Measurements from ENCODE around the gene PARP15. TPM values are rescaled to one million over a fixed set of nuclear protein-coding genes. Genes with fewer than 3 reads are reported as not detected.
A peak's percentile ranks its signal among the peaks of the same experiment; 100 is the strongest.

Gene PARP15
- total RNA-seq, 8 experiments from 2014 or later, result 0.04 to 2.2 (median 0.28) TPM; not detected in 1

DNA sequence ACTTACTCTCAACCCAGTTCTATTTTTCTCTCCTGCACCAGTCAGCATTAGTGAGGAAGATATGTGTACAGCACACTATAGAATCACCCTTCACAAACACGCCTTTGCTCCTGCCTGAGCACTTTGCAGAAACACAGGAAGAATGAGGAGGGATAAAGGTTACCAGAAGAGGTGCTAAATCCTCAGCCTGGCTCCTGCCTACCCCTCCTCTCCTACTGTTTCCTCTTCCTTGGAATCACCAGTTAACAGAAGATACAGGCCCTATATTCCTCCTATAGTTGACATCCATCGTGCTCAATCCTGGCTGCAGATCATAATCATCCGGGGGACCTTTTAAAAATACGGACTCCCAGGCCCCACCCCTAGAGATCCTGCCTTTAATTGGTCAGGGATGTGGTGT lies 28.9 kb downstream of the PARP15 start:
- ATAC-seq (replicated peaks in 6 of 8), result no peak
- 50 to 100% (median 74%) methylated on average over 1 to 4 of the region's 4 CpGs; no CpG with 5 or more reads in 3 of the 10 experiments for WGBS, 10 experiments
- in situ Hi-C loops (cut with MboI; ENCODE audit: low pct_unique_long_range_greater_than_20kb in 2 of 9, low sequenced_read_pairs in 9 of 9, unreplicated experiment in 9 of 9), result no loop called here

DNA sequence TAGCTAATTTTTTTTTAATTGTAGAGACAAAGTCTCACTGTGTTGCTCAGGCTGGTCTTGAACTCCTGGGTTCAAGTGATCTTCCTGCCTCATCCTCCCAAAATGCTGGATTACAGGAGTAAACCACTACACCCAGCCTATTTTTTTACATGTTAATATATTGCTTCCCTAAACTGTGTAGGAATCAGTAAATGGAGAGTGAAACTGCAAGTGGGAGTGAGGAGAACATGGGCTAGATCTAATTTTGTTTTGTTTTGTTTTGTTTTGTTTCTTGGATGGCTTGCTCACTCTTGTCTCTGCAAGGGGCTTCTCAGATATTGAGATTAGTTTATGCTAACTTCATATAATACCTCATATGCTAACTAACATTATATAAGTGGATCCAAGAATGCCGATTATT lies 31.5 kb downstream of the PARP15 start:
- ATAC-seq (replicated peaks in 6 of 8), result no peak
- WGBS, 10 experiments, result 67 to 100% (median 100%) methylated on average over 1 of the region's 1 CpG; no CpG with 5 or more reads in 2 of the 10 experiments

More for the DNA sequence above, 28.9 kb downstream of the PARP15 start:
- Histone ChIP-seq H3K4me3 (no peak overlapping the region), H3K4me1 (replicated peaks in 1 of 2) (no peaks in the 10 kb centered on the region), H3K27ac (no peak overlapping the region)

DNA sequence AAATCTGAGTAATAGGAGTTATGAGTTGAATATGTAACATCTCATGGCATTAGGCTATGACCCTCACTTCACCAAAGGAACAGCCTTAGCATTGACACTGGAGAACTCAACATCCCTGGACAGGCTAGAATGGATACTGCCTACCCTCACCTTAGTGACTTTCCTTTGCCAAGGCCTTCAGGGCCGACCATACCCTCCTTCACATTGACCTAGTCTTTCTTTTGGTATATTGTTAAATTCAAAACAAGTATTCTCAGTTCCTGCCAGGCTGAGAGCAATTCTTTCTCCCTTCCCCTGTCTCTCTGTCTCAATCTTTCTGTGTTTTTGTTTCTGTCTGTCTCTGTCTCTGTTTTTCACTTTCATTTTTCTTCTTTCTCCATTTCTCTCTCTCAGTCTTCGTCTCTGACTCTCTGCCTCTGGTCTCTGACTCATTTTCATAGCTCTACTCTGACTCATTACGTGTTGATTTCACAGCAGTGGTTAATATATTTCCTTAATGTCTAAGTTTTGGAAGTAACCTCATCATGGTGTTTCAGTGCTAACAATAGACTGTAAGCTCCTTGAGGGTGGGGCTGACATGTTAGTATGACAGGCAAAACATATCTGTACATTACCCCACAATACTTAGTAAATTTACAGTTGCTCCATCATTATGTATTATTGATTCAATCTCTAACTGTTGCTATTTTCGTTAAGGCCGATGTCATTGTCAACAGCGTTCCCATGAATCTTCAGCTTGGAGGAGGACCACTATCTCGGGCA lies 32.5 kb downstream of the PARP15 start:
- WGBS, 10 experiments, result 30 to 85% (median 63%) methylated on average over 1 to 7 of the region's 7 CpGs
- in situ Hi-C loops (cut with MboI; ENCODE audit: low pct_unique_long_range_greater_than_20kb in 2 of 9, low sequenced_read_pairs in 9 of 9, unreplicated experiment in 9 of 9), result no loop called here
- no peak overlapping the region for H3K4me3 ChIP-seq
- no peaks in the 10 kb centered on the region for H3K4me1 ChIP-seq (replicated peaks in 1 of 2)
- peak in 2 of 8 experiments; percentile 100 for ATAC-seq (replicated peaks in 6 of 8)
- no peak overlapping the region for H3K27ac ChIP-seq

More for the DNA sequence above, 31.5 kb downstream of the PARP15 start:
- Histone ChIP-seq H3K4me1 (replicated peaks in 1 of 2) (no peaks in the 10 kb centered on the region), H3K27ac (no peak overlapping the region), H3K4me3 (no peak overlapping the region)
- in situ Hi-C loops (cut with MboI; ENCODE audit: low pct_unique_long_range_greater_than_20kb in 2 of 9, low sequenced_read_pairs in 9 of 9, unreplicated experiment in 9 of 9), result no loop called here

- ATAC-seq (replicated peaks in 6 of 8), result no peak
- Histone ChIP-seq H3K4me1 (replicated peaks in 1 of 2) (no peaks in the 10 kb centered on the region), H3K4me3 (no peak overlapping the region), H3K27ac (no peak overlapping the region)
- 90 to 100% (median 96%) methylated on average over 2 to 5 of the region's 5 CpGs; no CpG with 5 or more reads in 1 of the 10 experiments for WGBS, 10 experiments
- in situ Hi-C loops (cut with MboI; ENCODE audit: low pct_unique_long_range_greater_than_20kb in 2 of 9, low sequenced_read_pairs in 9 of 9, unreplicated experiment in 9 of 9), result no loop called here
These were observed 35.2 kb downstream of the PARP15 start for GRCh38 chr3:122612696-122613095.

DNA sequence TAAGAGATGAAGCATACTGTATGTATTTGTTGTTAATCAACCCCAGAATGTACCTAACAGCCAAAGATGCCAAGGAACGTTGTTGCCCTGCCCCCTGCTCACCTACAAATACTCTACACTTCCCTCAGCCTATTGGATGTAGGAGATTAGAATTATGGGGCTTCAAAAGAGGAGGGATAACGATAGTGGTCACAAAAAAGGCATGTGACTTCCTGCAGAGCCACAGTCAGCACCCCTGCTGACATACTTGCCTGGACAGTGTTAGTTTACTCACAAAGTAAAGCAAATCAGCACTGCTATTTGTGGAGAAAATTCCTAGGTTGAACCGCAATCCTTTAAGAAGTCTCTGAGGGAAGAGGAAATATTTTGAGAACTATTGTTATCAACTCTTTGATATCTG lies 37.9 kb downstream of the PARP15 start:
- WGBS, 10 experiments, result 20 to 100% (median 56%) methylated on average over 1 to 3 of the region's 3 CpGs
- Histone ChIP-seq H3K27ac (no peak overlapping the region), H3K4me1 (replicated peaks in 1 of 2) (no peaks in the 10 kb centered on the region), H3K4me3 (no peak overlapping the region)
- in situ Hi-C loops (cut with MboI; ENCODE audit: low pct_unique_long_range_greater_than_20kb in 2 of 9, low sequenced_read_pairs in 9 of 9, unreplicated experiment in 9 of 9), result no loop called here
- ATAC-seq (replicated peaks in 6 of 8), result no peak

- no peak for ATAC-seq (replicated peaks in 6 of 8)
- Histone ChIP-seq H3K27ac (no peak overlapping the region), H3K4me1 (replicated peaks in 1 of 2) (no peaks in the 10 kb centered on the region), H3K4me3 (no peak overlapping the region)
- 0 to 80% (median 70%) methylated on average over 1 to 3 of the region's 3 CpGs; no CpG with 5 or more reads in 2 of the 10 experiments for WGBS, 10 experiments
- in situ Hi-C loops (cut with MboI; ENCODE audit: low pct_unique_long_range_greater_than_20kb in 2 of 9, low sequenced_read_pairs in 9 of 9, unreplicated experiment in 9 of 9), result no loop called here
These were observed 41.2 kb downstream of the PARP15 start for GRCh38 chr3:122618614-122619013.

- Histone ChIP-seq H3K4me3 (no peak overlapping the region), H3K4me1 (replicated peaks in 1 of 2) (no peaks in the 10 kb centered on the region), H3K27ac (no peak overlapping the region)
- ATAC-seq (replicated peaks in 6 of 8), result no peak
- 0 to 100% (median 74%) methylated on average over 1 to 4 of the region's 4 CpGs; no CpG with 5 or more reads in 1 of the 10 experiments for whole genome bisulfite sequencing, 10 experiments
- in situ Hi-C loops (cut with MboI; ENCODE audit: low pct_unique_long_range_greater_than_20kb in 2 of 9, low sequenced_read_pairs in 9 of 9, unreplicated experiment in 9 of 9), result no loop called here
These were observed 41.6 kb downstream of the PARP15 start for GRCh38 chr3:122619040-122619439.

DNA sequence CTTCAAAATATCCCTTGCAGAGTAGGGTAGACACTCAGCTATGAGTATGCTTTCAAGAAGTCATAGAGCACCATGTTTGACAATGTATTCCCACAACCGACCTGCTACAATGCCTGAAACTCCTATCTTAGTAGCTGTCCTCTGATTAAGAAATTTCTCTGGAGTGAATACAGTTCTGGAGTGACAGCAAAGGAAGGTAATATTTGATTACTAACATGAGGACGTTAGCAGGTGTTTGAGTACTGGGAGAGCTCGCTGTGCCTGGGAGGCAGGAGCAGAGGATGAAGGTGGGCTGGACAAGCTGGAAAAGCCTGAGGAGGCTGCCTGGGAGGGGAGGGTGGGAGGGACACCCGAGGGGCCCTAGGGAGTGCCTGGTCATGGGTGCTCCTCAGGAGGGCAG lies 42.9 kb downstream of the PARP15 start:
- ATAC-seq (replicated peaks in 6 of 8), result no peak
- Histone ChIP-seq H3K4me1 (replicated peaks in 1 of 2) (no peaks in the 10 kb centered on the region), H3K27ac (no peak overlapping the region), H3K4me3 (no peak overlapping the region)
- in situ Hi-C loops (cut with MboI; ENCODE audit: low pct_unique_long_range_greater_than_20kb in 2 of 9, low sequenced_read_pairs in 9 of 9, unreplicated experiment in 9 of 9), result no loop called here
- WGBS, 10 experiments, result 60 to 73% methylated on average over 1 to 3 of the region's 4 CpGs; no CpG with 5 or more reads in 8 of the 10 experiments

DNA sequence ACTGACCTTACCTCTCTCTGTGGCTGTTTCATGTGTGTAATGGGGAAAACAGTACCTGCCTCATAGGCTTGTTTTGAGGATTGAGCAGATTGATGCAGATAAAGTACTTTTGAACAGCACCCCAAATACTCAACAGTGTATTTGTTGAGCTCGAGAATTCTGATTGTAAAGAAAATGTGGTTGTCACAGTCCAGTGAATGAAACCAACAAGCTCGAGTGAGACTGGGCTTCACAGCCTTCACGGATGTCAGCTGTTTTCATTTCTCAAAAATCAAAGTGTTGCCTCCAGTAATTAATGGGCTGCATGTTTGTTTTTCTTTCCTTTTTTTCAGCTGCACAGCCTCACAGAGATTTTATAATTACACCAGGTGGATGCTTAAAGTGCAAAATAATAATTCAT lies 43.7 kb downstream of the PARP15 start:
- in situ Hi-C loops (cut with MboI; ENCODE audit: low pct_unique_long_range_greater_than_20kb in 2 of 9, low sequenced_read_pairs in 9 of 9, unreplicated experiment in 9 of 9), result no loop called here
- no peak for ATAC-seq (replicated peaks in 6 of 8)
- no peak overlapping the region for H3K27ac ChIP-seq
- H3K4me1 ChIP-seq (replicated peaks in 1 of 2), result no peaks in the 10 kb centered on the region
- 26 to 88% (median 52%) methylated on average over 1 to 3 of the region's 3 CpGs; no CpG with 5 or more reads in 3 of the 10 experiments for WGBS, 10 experiments
- no peak overlapping the region for H3K4me3 ChIP-seq

GRCh38 chr3:122623031-122623829 lies 45.8 kb downstream of the PARP15 start:
- no peak for ATAC-seq (replicated peaks in 6 of 8)
- H3K4me3 ChIP-seq, result no peak overlapping the region
- 50 to 100% (median 75%) methylated on average over 1 to 6 of the region's 8 CpGs; no CpG with 5 or more reads in 1 of the 10 experiments for WGBS, 10 experiments
- no peaks in the 10 kb centered on the region for H3K4me1 ChIP-seq (replicated peaks in 1 of 2)
- no peak overlapping the region for H3K27ac ChIP-seq
- in situ Hi-C loops (cut with MboI; ENCODE audit: low pct_unique_long_range_greater_than_20kb in 2 of 9, low sequenced_read_pairs in 9 of 9, unreplicated experiment in 9 of 9), result no loop called here

- ATAC-seq (replicated peaks in 6 of 8), result no peak
- Histone ChIP-seq H3K4me1 (replicated peaks in 1 of 2) (no peaks in the 10 kb centered on the region), H3K4me3 (no peak overlapping the region), H3K27ac (no peak overlapping the region)
- in situ Hi-C loops (cut with MboI; ENCODE audit: low pct_unique_long_range_greater_than_20kb in 2 of 9, low sequenced_read_pairs in 9 of 9, unreplicated experiment in 9 of 9), result no loop called here
- WGBS, 10 experiments, result 51 to 80% (median 75%) methylated on average over 1 to 6 of the region's 6 CpGs; no CpG with 5 or more reads in 1 of the 10 experiments
These were observed 49.2 kb downstream of the PARP15 start for GRCh38 chr3:122626515-122627180.

DNA sequence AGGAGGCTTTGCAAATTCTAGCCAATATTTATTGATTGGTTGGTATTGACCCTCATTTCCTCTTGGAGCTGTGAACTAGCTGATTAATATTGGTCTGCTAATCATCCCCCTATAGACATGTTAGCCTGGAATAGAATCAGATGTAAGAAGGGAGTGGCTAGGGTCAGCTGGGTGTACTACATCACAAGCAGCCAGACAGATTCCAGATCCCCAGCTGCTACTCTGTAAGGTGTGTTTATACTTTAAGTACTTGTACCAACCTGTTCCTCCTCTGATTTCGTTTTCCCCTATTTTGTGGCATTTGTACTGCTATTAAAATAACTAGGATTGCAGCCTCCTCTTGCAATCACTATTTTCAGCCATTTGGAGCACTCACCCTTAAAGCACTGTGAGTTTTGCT lies 49.9 kb downstream of the PARP15 start:
- WGBS, 10 experiments, result 0 to 40% (median 19%) methylated on average over 1 of the region's 1 CpG; no CpG with 5 or more reads in 4 of the 10 experiments
- in situ Hi-C loops (cut with MboI; ENCODE audit: low pct_unique_long_range_greater_than_20kb in 2 of 9, low sequenced_read_pairs in 9 of 9, unreplicated experiment in 9 of 9), result no loop called here
- H3K27ac ChIP-seq, result no peak overlapping the region
- H3K4me3 ChIP-seq, result no peak overlapping the region
- H3K4me1 ChIP-seq (replicated peaks in 1 of 2), result no peaks in the 10 kb centered on the region
- ATAC-seq (replicated peaks in 6 of 8), result peak in 1 of 8 experiments; percentile 50

GRCh38 chr3:122628567-122628966 lies 51.1 kb downstream of the PARP15 start:
- Histone ChIP-seq H3K4me1 (replicated peaks in 1 of 2) (no peaks in the 10 kb centered on the region), H3K4me3 (no peak overlapping the region), H3K27ac (no peak overlapping the region)
- in situ Hi-C loops (cut with MboI; ENCODE audit: low pct_unique_long_range_greater_than_20kb in 2 of 9, low sequenced_read_pairs in 9 of 9, unreplicated experiment in 9 of 9), result no loop called here
- no peak for ATAC-seq (replicated peaks in 6 of 8)
- 29 to 64% (median 54%) methylated on average over 2 to 3 of the region's 3 CpGs for WGBS, 10 experiments

Measured in motor neuron (in vitro differentiated cells).